DOHH2 (cell line): ENCODE results near the gene AKAP13.

Source experiments
- EZH2phosphoT487 ChIP-seq: fragments of 200-600 bp; sonication (generic); IDR thresholded peaks from 2 replicates; pipeline ENCODE4 v1.6.1; 2017; ENCODE audit warnings: borderline replicate concordance, mild to moderate bottlenecking, antibody characterized with exemption, low read length, moderate library complexity, mixed read lengths
- TF ChIP-seq, protein P1 (sequence below): fragments of 200-600 bp; sonication (generic); IDR thresholded peaks from one replicate; pipeline ENCODE4 v1.5.1; 2014; ENCODE audit warnings: antibody characterized with exemption, mild to moderate bottlenecking, low read depth, low read length; ENCODE audit not compliant: poor library complexity, severe bottlenecking

DNA sequence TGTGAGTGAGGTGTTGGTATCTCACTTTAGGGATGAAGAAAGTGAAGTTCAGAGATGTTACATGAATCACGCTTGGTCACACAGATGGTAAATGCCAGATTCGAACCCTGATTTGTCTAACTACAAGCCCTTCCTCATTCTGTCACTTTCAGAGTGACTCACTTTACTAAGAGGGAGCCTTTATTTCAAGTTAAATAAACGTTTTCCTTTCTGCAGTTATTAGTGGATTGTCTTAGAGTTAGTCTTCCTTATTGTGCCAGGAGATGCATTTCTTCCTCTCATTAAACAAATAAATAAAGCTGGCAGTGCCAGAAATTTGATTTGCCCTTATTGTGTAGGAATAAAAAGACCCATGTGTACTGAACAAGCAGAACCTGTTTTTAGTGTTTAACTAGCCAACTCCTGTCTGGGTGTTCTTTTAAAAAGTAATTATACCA lies 162.5 kb downstream of the AKAP13 start:
- TF ChIP-seq, protein P1, sequence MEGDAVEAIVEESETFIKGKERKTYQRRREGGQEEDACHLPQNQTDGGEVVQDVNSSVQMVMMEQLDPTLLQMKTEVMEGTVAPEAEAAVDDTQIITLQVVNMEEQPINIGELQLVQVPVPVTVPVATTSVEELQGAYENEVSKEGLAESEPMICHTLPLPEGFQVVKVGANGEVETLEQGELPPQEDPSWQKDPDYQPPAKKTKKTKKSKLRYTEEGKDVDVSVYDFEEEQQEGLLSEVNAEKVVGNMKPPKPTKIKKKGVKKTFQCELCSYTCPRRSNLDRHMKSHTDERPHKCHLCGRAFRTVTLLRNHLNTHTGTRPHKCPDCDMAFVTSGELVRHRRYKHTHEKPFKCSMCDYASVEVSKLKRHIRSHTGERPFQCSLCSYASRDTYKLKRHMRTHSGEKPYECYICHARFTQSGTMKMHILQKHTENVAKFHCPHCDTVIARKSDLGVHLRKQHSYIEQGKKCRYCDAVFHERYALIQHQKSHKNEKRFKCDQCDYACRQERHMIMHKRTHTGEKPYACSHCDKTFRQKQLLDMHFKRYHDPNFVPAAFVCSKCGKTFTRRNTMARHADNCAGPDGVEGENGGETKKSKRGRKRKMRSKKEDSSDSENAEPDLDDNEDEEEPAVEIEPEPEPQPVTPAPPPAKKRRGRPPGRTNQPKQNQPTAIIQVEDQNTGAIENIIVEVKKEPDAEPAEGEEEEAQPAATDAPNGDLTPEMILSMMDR = no peak
- no peak for TF ChIP-seq EZH2phosphoT487
